HG02943 (cell line): Measurements from ENCODE around the gene NPIPB12.
"Not testable (repeated sequence)": the region's sequence is repeated elsewhere in the genome, so short reads cannot be mapped to it uniquely, and the experiment has no call there.

Experiments
- ATAC-seq: cut with Tn5 transposase; IDR thresholded peaks from one replicate; pipeline ENCODE4 v1.9.1; 2021; ENCODE audit warnings: mild to moderate bottlenecking, low read depth, moderate library complexity; ENCODE audit not compliant: unreplicated experiment

NPIPB12 gene

GRCh38 chr16:29506308-29506707 is at the start of gene NPIPB12:
TSS of gene NPIPB12 (minus strand) at chr16:29506408.
- not testable (repeated sequence) for ATAC-seq

GRCh38 chr16:29521520-29521919 is 15.3 kb upstream of the NPIPB12 start:
- ATAC-seq: not testable (repeated sequence)

GRCh38 chr16:29482276-29482675 is 23.9 kb downstream of the NPIPB12 start:
- not testable (repeated sequence) for ATAC-seq

GRCh38 chr16:29472065-29472464 is 34.1 kb downstream of the NPIPB12 start:
- not testable (repeated sequence) for ATAC-seq

- not testable (repeated sequence) for ATAC-seq
These were observed 36.5 kb downstream of the NPIPB12 start for GRCh38 chr16:29469660-29470059.

- not testable (repeated sequence) for ATAC-seq
These were observed 38.4 kb downstream of the NPIPB12 start for GRCh38 chr16:29467654-29468366.

- not testable (repeated sequence) for ATAC-seq
These were observed 39.3 kb downstream of the NPIPB12 start for GRCh38 chr16:29466904-29467303.

- ATAC-seq: not testable (repeated sequence)
These were observed 40.0 kb downstream of the NPIPB12 start for GRCh38 chr16:29465985-29466824.

GRCh38 chr16:29460647-29461030 is 45.6 kb downstream of the NPIPB12 start:
- ATAC-seq: not testable (repeated sequence)

- ATAC-seq: not testable (repeated sequence)
These were observed 46.2 kb downstream of the NPIPB12 start, which contains the start of gene SULT1A4 for GRCh38 chr16:29459706-29460646. TSS of gene SULT1A4 (plus strand) at chr16:29459913. CDS start at chr16:29461386, 1,473 bp downstream.

- not testable (repeated sequence) for ATAC-seq
These were observed 48.5 kb downstream of the NPIPB12 start for GRCh38 chr16:29457660-29458059.

GRCh38 chr16:29454828-29455227 is 51.4 kb downstream of the NPIPB12 start:
- peak; percentile 57 for ATAC-seq

- peak; percentile 80 for ATAC-seq
These were observed 51.9 kb downstream of the NPIPB12 start, which contains the start of the genes BOLA2 and SLX1B for GRCh38 chr16:29454269-29454668. TSS of gene BOLA2 (minus strand) at chr16:29454351. CDS start at chr16:29454253, 98 bp downstream. TSS of gene SLX1B (plus strand) at chr16:29454533.

- ATAC-seq: peak; percentile 3
These were observed 52.5 kb downstream of the NPIPB12 start for GRCh38 chr16:29453754-29454153.
